HL-60 (cell line): Measurements from ENCODE around the gene KLF16.

ENCODE experiments used
- CTCF ChIP-seq: IDR thresholded peaks from one replicate; pipeline ENCODE4 v1.5.1; 2011; ENCODE audit warnings: low read length, control low read depth, inconsistent platforms; ENCODE audit not compliant: insufficient read depth
- GABPA ChIP-seq: IDR thresholded peaks from 2 replicates; pipeline ENCODE4 v1.6.1; 2012; ENCODE audit warnings: low read depth
- POLR2AphosphoS5 ChIP-seq: IDR thresholded peaks from 2 replicates; pipeline ENCODE4 v1.6.1; 2012; ENCODE audit warnings: low read depth
- REST ChIP-seq: IDR thresholded peaks from 2 replicates; pipeline ENCODE4 v1.6.1; 2012; ENCODE audit warnings: low read depth; ENCODE audit not compliant: insufficient replicate concordance

DNA sequence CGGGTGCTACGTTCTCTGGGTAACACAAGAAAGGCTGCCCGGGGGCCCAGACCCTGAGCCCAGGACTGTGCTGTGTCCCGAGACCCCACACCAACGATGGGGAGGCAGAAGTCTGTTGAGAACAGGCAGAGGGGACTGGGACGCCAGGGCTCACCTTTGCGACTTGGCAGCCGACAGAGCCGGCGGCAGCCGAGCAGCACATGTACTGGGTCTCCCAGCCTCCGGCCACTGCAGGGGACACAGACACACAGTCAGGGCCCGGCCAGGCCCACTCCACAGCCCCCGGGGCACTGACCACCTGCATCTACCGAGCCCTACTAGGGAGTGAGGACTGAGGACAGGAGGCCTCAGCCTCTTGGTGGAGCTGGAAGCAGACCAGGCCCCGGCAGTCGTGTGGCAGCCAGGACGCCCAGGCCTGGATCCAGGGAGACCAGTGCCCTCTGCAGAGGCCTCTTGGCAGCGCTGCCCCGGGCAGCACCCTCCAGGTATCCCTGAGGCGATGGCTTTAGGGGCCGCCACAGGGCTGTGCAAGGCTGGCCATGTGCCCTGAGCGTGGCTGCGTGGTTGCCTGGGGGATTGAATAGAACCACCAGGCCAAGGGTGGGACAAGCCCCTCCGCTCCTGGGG lies 45.7 kb downstream of the KLF16 start:
- TF ChIP-seq CTCF (no peak), REST (no peak), POLR2AphosphoS5 (no peak), GABPA (no peak)
